Limb (tissue), 2 donors: Measurements from ENCODE around the gene OR13J1.
"Not testable (repeated sequence)": the region's sequence is repeated elsewhere in the genome, so short reads cannot be mapped to it uniquely, and the experiment has no call there.

Source experiments
- DNase-seq, 2 donors: peaks; one replicate each; pipeline ENCODE4 v3.0.0-alpha.2; 2016; ENCODE audit errors: extremely low spot score in 2 of 2

Gene OR13J1, protein sequence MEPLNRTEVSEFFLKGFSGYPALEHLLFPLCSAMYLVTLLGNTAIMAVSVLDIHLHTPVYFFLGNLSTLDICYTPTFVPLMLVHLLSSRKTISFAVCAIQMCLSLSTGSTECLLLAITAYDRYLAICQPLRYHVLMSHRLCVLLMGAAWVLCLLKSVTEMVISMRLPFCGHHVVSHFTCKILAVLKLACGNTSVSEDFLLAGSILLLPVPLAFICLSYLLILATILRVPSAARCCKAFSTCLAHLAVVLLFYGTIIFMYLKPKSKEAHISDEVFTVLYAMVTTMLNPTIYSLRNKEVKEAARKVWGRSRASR

DNA sequence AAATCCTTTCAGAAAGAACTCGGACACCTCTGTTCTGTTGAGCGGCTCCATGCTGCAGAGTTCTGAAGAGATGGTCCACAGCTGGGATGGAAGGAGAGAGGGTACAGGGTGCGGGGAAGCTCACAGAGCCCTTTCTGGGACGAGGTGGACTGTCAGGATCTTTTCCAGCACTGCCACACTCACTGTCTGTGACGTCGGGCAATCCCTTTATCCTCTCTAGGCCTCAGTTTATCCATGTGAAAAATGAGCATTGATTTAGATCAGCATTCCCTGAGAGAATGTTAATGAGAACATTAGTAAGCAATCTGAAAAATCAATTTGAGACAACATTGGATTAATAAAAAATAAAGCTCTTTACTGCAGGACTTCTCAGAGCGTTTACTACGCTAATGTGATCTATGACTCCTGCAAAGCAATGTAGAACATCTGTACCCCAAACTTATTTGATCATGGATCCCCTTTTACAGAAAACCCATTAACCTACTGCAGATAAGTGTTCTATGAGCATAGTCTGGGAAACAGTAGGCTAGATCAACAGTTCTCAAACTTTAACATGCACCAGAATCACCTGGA is at the start of gene OR13J1:
Gene OR13J1 (minus strand): TSS at position 51 of the 573 bp plus-strand sequence. CDS start 0 bp downstream, at position 51.
- no peak for DNase-seq

DNA sequence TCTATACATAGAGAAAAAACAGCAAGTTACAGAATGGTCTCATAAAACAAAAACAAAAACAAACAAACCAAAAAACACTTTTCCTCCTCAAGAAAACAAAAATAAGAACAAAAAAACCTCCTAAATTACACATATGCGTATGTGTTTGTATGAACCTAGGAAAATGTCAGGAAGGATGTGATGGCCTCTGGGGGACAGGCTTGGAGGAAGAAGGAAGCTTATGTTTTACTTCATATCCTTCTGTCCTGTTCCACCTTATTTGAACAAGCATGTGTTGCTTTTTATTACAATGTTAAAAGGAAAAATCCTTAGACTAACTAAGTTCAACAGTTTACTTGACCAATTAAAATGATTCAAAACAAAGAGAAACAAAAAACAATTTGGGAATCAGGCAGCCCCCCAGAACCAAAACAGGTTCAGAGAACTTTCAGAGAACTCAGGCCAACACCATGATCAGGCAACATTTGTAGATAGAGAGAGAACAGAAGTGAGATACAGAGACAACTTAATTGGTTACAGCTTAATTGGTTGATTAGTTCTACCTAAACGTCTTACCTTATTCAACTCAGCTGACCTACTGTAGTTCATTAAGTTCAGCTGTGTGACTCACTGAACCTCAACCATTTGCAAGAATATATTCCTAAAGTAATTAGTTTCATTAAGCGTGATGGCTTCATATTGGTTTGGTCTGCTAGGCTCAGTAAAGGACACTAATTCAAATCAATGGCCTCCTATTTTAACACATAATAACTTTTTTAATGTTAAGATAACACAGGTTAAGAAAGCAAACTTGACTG is 49.2 kb upstream of the OR13J1 start:
- DNase-seq: no peak

DNA sequence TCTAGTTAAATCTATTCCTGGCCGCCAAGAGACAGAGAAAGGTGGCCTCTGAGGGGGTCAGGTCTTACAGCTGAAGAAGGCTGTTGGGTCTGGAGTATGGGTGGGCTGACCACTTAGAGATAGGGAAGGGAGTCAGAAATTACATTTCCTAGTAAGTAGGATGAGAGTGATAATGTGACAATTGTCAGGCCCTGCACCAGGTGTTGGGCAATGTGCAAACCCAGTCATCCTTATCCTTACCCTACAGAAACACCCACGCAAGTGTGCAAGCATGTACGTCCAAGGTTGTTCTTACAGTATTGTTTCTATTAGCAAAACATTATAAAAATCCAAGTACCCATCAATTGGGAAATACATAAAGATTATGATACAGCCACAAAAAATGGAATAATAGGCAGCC is 48.6 kb upstream of the OR13J1 start:
- no peak for DNase-seq

DNA sequence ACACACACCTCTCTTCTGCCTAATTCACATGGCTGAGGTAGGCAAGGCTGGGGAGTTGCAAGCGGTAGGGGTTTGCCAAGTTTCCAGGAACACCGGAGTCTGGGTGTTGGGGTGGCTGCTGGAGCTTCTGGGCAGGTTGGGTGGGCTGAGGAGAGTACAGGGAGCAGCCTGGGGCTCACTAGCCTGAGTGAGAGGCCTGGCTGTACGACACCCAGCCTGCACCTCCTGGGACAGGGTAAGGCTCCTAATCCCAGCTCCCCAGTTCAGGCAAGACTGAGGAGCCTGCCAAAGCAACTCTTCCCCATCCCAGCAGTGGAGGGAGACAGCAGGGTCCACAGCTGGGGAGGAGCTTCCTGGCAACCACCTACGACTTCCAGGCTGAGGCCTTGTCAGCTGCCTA is 47.1 kb upstream of the OR13J1 start:
- no peak for DNase-seq

DNA sequence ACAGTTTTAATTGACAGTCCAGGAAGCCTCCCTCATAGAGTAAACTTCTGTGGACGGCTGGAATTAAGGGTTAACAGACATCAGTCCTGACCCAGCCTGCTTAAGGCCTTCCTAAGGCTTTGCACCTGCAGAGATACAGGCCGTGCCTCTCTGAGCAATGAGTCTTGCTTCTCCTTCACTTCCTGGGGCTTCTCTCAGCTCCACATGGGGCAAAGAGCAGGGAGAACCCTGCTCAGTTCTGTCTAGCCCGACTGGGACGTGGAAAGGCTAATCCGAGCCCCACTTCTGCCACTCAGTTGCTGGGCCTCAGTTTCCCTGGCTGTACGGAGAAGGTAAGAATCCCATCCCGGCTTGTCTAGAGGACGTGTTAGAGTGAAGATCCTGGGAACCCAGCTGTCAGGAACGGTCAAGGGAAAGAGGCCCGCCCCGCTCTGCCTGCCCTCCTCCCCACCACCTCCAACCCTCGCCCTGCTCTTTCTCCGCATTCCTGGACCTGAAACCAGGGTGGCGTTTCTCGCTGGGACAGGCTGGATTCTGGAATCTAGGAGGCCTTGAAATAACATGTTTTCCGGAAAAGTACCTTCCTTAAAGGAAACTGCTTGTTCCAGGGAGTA is 45.6 kb upstream of the OR13J1 start:
- peak in 1 of 2 donors; percentile 33 for DNase-seq

DNA sequence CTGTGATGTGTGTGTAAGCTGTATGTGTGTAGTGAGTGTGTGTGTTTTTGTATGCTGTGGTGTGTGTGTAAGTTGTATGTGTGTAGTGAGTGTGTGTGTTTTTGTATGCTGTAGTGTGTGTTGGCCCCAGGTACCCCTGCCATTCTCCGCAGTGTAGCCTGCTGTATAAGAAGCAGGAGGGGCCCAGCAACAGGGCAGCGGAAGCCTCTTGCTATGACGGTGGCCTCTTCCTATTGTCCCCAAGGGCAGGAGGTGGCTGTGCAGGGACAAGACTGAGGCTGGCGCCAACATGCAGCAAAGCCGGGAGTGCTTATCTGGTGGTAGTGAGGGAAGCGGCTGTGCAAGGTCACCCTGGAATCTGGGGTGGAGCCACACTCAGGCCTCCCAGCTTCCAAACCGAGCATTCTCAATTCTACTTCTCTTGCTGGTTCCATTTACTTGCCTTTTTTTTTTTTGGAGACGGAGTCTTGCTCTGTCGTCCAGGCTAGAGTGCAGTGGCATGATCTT is 44.2 kb upstream of the OR13J1 start:
- peak; percentile 18 to 62 for DNase-seq

DNA sequence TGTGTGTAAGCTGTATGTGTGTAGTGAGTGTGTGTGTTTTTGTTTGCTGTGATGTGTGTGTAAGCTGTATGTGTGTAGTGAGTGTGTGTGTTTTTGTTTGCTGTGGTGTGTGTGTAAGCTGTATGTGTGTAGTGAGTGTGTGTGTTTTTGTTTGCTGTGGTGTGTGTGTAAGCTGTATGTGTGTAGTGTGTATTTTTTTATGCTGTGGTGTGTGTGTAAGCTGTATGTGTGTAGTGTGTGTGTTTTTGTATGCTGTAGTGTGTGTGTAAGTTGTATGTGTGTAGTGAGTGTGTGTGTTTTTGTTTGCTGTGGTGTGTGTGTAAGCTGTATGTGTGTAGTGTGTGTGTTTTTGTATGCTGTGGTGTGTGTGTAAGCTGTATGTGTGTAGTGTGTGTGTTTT is 43.2 kb upstream of the OR13J1 start:
- DNase-seq: not testable (repeated sequence)

DNA sequence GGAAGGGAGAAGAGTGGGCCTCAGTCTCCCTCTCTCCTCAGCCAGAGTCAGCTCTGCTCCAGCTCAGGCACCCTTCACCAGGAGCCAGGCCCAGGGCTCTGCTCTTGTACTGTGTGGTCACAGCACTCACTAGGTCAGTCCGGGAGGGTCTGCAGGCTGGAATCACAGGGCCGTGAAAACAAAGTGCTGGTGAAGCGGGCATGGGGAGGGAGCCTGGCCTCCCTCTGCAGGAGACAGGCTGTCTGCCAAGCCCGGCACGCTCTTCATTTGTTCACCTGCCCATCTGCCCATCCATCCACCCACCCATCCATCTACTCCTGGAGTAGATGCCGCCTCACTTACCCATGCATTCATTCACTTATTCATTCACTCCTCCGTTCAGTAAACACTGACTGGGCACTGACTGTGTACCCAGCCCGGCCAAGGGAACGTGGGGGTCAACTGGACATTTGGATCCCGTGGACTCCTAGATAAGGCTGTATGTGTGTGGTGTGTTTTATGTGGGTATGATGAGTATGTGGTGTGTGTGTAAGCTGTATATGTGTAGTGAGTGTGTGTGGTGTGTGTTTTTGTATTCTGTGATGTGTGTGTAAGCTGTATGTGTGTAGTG is 42.7 kb upstream of the OR13J1 start:
- no peak for DNase-seq

DNA sequence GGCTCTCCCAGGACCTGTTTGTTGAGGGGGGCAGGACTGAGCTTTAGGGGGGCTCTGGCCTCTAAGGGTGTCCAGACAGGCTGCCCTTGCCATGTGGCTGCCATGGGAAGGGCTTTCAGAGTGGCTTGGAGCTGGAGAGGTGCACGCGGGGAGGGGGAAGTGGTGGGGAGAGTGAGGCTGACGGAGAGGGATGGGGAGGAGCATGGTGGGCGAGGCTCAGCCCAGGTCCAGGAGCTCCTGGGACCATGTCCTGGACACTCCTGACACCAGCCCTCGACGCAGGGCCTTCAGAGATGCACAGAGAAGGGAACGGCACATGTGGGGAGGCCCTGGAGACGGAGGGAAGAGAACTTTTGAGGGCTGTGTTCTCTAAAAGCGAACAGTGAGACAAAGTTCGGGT is 41.5 kb upstream of the OR13J1 start:
- no peak for DNase-seq

DNA sequence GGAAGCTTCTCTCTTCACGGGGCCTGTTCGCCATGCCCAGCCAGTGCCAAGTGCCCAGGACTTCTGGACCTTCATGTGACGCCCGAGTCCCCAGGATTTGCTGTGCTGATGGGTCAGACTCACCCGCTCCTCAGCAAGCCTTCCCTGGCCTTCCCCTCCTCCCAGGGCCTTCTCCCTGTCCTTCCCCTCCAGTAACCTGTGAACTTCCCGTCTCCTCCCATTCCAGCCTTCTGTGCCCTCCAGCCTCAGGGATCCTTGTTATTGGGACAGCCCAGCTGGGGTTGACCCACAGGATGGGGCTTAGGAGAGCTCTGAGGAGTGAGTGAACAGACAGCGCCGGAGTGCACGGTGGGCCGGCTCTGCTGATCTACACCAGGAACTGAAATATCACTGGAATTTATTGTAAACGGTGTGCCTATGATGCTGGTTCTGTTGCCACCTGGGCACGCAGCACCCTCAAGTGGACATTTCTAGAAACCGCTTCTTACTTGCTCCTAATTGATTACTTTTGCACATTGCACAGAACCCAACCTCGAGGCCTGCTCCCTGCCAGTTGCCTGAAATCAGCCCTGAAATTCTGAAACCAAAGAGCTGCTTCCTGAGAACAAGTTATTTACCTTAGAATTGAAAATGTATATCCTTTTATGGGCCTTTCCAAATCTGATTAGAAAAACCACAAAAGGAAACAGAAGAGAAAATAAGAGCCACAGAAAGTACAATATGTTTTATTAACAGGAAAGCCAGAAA is 40.6 kb upstream of the OR13J1 start:
- DNase-seq: no peak

DNA sequence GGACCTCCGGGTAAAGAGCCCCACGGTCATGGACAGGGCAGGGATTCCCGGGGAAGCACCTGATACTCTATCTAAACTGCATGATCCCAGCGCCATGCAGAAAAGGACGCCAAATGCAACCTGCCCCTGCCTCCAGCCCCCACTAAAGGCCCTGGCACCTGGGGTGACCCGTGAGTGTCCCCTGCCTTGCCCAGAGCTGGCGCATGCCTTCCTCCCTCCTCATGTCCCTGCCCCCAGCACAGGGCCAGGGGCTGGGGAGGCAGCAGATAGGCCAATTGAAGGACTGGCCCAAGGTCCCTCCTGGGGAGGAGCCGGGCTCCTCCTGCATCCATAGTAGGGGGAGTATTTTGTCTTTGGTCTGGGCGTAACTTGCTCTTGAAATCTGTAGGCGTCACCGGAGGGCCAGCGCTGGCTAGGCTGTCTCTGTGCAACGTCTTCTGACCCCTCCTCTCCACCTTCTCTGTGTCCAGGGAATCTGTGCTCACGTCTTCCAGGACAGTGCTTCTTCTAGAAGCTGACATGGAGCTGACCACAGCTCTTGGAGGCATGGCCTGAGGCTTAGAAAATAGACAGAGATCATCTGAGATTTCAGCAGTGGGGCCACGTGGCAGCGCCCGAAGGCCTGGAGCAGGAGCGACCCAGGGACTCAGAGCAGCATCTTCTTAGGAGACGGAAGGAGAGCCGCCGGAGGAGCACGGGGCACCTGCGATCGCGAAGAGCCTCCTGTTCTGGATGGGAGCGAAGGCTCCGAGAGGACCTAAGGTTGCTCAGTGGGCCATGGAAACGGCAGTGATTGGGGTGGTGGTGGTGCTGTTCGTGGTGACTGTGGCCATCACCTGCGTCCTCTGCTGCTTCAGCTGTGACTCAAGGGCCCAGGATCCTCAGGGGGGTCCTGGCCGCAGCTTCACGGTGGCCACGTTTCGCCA is 39.7 kb upstream of the OR13J1 start:
- DNase-seq: no peak

DNA sequence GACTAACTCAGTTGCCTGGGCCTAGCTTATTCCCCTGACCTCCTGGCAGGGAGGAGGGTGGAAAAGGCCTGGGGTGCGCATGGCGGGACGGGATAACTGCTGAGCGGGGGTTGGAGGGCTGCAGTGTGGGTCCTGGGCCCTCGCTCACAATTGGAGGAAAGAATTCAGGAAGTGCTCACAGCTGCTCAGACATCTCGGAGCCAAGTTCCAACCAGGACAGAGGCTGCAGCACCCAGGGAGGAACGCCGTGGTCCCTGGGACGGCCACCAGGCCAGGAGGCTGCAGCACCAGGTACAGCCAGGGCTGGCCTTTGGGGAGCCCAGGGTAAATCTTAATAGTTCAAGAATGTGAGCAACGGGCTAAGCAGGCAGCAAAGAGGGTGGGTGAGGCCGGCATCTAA is 39.1 kb upstream of the OR13J1 start, which contains the start of gene SPAAR:
Gene SPAAR (plus strand): TSS at position 217 of the 400 bp plus-strand sequence. CDS start 974 bp downstream, outside the sequence.
- no peak for DNase-seq

DNA sequence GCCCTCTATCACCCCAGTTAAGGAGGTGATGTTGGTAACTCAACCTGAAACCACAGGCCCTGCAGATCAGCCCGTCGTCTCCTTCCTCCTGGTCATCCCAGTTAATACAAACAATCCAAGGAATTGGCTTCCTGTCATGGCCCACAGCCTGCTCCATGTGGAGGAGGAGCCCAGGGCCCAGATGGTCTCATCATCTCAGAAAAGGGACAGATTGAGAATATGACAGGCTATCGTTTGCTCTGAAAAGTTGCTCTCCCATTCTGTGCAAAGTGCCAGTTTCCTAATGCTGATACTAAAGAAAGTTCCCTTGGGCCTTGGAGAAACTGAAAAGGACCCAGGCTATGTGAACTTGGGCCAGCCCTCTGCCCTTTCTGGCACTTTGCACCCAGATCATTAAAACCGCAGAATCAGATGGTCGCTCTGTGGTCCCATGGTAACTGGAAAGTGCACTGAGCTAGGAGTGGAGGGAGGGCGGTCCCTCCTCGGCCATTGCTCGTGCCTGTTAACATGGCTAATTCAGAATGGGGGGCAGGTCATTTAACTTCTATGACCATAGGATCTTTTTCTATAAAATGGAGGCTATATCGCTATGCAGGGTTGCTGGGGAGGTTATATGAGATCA is 38.4 kb upstream of the OR13J1 start:
- DNase-seq: no peak

DNA sequence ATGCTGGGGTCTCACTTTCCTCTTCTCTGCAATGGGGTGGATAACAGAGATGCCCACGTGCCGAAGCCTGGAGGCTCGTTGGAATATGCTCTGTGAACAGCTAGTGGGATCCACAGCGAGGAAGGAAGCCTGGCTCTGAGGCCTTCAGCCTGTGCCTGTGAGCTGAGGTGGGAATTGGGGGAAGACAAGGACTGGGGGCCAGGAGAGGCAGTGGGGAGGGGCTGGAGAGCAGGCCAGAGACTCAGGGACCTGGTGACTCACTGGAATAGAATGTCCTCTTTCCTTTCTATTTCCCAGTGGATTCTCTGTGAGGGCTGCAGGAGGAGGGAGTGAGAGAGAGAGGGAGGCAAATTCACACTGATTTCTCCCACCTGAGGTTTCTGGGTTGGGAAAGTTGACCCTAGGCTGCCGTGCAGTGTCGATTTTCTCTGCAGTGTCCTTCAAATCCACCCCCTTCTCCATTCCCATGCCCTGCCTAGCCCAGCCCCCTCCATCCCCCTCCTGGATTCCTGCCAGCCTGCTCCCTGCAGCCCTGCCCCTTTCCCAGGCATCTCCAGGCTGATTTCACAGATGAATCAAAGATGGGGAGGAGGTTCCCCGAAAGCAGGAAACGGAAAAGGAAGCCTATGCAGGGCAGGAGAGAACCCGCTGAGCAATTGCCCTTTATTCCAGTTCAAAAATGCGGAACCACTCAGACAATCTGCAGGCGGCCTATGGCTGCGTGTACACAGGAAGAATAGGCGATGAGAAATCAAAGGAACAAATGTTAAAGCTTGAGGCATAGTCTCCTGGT is 37.7 kb upstream of the OR13J1 start:
- DNase-seq: peak; percentile 76 to 87

DNA sequence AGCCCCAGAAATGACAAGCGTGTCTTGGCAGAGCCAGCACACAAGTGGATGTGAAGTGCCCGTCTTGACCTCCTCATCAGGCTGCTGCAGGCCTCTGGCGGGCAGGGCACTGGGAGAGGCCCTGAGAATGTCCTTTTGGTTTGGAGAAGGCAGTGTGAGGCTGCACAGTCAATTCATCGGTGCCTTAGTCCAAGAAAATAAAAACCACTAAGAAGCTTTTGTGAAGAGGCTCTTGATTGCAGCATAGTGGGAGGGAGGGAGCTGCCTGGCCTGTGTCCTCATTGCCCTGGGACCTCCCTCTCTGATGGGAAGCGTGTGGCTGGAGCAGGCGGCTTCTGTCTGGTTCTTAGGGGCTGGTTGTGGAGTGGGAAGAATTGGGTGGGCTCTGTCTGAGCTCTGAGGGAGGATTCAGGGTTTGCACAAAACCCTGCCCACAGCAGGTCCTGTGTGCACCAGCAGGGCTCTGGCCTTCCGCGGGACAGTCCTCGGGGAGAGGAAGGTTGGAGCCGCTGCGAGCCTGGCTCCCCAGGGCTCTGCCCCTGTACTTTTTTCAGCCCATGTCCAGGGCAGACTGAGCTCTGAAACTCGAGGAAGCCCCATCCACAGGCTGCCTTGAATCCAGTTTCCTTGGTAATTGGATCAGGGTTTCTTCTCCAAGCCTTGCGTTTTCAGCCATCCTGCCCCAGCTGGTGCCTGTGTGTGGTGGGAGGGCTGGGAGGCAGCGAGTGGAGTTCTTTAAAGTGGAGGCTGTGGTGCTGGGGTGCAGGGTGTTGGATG is 36.9 kb upstream of the OR13J1 start:
- DNase-seq: peak in 1 of 2 donors; percentile 35

DNA sequence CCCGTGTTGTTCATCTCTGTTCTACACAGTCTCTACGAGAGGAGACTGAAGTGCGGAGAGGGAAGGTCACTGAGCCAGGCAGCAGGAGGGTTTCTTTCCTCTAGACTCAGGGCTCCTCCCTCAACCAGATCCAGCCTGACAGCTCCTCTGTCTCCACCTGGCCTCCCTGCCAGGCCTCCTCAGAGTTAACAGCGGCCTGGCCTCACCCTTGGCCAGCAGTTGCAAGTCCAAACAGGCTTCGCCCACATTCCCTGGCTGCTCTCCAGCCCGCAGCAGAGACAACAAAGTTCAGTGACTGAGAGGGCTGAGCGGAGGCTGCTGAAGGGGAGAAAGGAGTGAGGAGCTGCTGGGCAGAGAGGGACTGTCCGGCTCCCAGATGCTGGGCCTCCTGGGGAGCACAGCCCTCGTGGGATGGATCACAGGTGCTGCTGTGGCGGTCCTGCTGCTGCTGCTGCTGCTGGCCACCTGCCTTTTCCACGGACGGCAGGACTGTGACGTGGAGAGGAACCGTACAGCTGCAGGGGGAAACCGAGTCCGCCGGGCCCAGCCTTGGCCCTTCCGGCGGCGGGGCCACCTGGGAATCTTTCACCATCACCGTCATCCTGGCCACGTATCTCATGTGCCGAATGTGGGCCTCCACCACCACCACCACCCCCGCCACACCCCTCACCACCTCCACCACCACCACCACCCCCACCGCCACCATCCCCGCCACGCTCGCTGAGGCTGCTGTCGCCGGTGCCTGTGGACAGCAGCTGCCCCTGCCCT is 35.9 kb upstream of the OR13J1 start, which contains the start of gene HRCT1:
Gene HRCT1 (plus strand): TSS at position 291 of the 768 bp plus-strand sequence. CDS start 86 bp downstream, at position 377.
- peak; percentile 82 to 85 for DNase-seq
